Mesenchymal stem cell (in vitro differentiated cells and primary cell): ENCODE data around the gene IP6K3.

Experiments
- DNase-seq: peaks from one replicate; pipeline ENCODE4 v3.0.0-alpha.2; 2013
- H2AFZ ChIP-seq: one replicate; pipeline ENCODE4 v1.6.1; 2013; ENCODE audit warnings: low read depth, mild to moderate bottlenecking, control low read depth, inconsistent platforms, low read length, moderate library complexity
- H2AK5ac ChIP-seq: 2 replicates; pipeline ENCODE4 v1.6.1; 2013; ENCODE audit warnings: low read length, moderate library complexity, mild to moderate bottlenecking, inconsistent platforms; ENCODE audit not compliant: severe bottlenecking
- H2BK120ac ChIP-seq: one replicate; pipeline ENCODE4 v1.6.1; 2013; ENCODE audit warnings: low read depth, mild to moderate bottlenecking, inconsistent platforms, low read length, moderate library complexity
- H2BK12ac ChIP-seq, 2 experiments: one replicate each; pipeline ENCODE4 v1.6.1; 2013; ENCODE audit warnings: inconsistent platforms in 2 of 2, low read length in 2 of 2, mild to moderate bottlenecking in 2 of 2, moderate library complexity in 2 of 2, control low read depth in 1 of 2
- H2BK15ac ChIP-seq: one replicate; pipeline ENCODE4 v1.6.1; 2013; ENCODE audit warnings: mild to moderate bottlenecking, low read depth, inconsistent platforms; ENCODE audit not compliant: poor library complexity, severe bottlenecking
- H2BK5ac ChIP-seq: 2 replicates; pipeline ENCODE4 v1.6.1; 2013; ENCODE audit warnings: low read depth, mild to moderate bottlenecking, low read length, control low read depth, inconsistent platforms; ENCODE audit not compliant: poor library complexity, severe bottlenecking
- H3K14ac ChIP-seq, 2 experiments: one replicate each; pipeline ENCODE4 v1.6.1; 2013; ENCODE audit warnings: inconsistent platforms in 2 of 2, low read length in 2 of 2, control low read depth in 1 of 2, mild to moderate bottlenecking in 1 of 2, moderate library complexity in 1 of 2
- H3K18ac ChIP-seq, 2 experiments: one replicate each; pipeline ENCODE4 v1.6.1; 2013; ENCODE audit warnings: inconsistent platforms in 2 of 2, low read length in 2 of 2, control low read depth in 1 of 2, low read depth in 1 of 2, mild to moderate bottlenecking in 1 of 2
- H3K23ac ChIP-seq, 2 experiments: one replicate each; pipeline ENCODE4 v1.6.1; 2013; ENCODE audit warnings: inconsistent platforms in 2 of 2, low read length in 2 of 2, mild to moderate bottlenecking in 2 of 2, moderate library complexity in 2 of 2, control low read depth in 1 of 2
- H3K27ac ChIP-seq: 2 replicates; pipeline ENCODE4 v1.5.1; 2013; ENCODE audit warnings: mild to moderate bottlenecking, moderate library complexity, low read length, control low read depth, inconsistent platforms; ENCODE audit not compliant: poor library complexity, severe bottlenecking
- H3K27me3 ChIP-seq, 2 experiments: 2 replicates each; pipeline versions ENCODE4 v1.6.1 to v1.7.0; 2013; ENCODE audit warnings: low read length in 2 of 2, mild to moderate bottlenecking in 2 of 2, moderate library complexity in 2 of 2, control low read depth in 1 of 2, inconsistent platforms in 1 of 2; ENCODE audit not compliant: control insufficient read depth in 1 of 2, insufficient read depth in 1 of 2
- H3K36me3 ChIP-seq, 2 experiments: 2 replicates each; pipeline versions ENCODE4 v1.6.1 to v1.7.0; 2013; ENCODE audit warnings: low read length in 2 of 2, control low read depth in 1 of 2, inconsistent platforms in 1 of 2, low read depth in 1 of 2, mild to moderate bottlenecking in 1 of 2; ENCODE audit not compliant: insufficient read depth in 2 of 2, control insufficient read depth in 1 of 2
- H3K4ac ChIP-seq, 2 experiments: one replicate each; pipeline ENCODE4 v1.6.1; 2013; ENCODE audit warnings: inconsistent platforms in 2 of 2, low read length in 2 of 2, mild to moderate bottlenecking in 2 of 2, moderate library complexity in 2 of 2, control low read depth in 1 of 2, low read depth in 1 of 2
- H3K4me1 ChIP-seq: 2 replicates; pipeline ENCODE4 v1.6.1; 2013; ENCODE audit warnings: low read depth, low read length, control low read depth; ENCODE audit not compliant: control insufficient read depth, insufficient read depth
- H3K4me2 ChIP-seq: 2 replicates; pipeline ENCODE4 v1.6.1; 2013; ENCODE audit warnings: low read length, mild to moderate bottlenecking, inconsistent platforms; ENCODE audit not compliant: poor library complexity, severe bottlenecking
- H3K4me3 ChIP-seq, 2 experiments: 2 replicates each; pipeline versions ENCODE4 v1.5.1 to v1.7.0; 2013; ENCODE audit warnings: low read length in 2 of 2, mild to moderate bottlenecking in 2 of 2, control low read depth in 1 of 2, low read depth in 1 of 2; ENCODE audit not compliant: insufficient read depth in 1 of 2
- H3K79me1 ChIP-seq: replicated peaks from 2 replicates; pipeline ENCODE4 v1.6.1; 2013; ENCODE audit warnings: mild to moderate bottlenecking, control low read depth, low read length, inconsistent platforms; ENCODE audit not compliant: poor library complexity, severe bottlenecking
- H3K9ac ChIP-seq: 2 replicates; pipeline ENCODE4 v1.7.0; 2013; ENCODE audit warnings: mild to moderate bottlenecking, low read length, moderate library complexity
- H3K9me3 ChIP-seq: 2 replicates; pipeline ENCODE4 v1.7.0; 2013; ENCODE audit warnings: mild to moderate bottlenecking, low read length; ENCODE audit not compliant: control insufficient read depth
- H4K8ac ChIP-seq: one replicate; pipeline ENCODE4 v1.6.1; 2013; ENCODE audit warnings: inconsistent platforms, mild to moderate bottlenecking, low read length, moderate library complexity
- H4K91ac ChIP-seq: one replicate; pipeline ENCODE4 v1.6.1; 2013; ENCODE audit warnings: mild to moderate bottlenecking, low read length, inconsistent platforms
- WGBS: methylation state at CpG from one replicate; pipeline ENCODE4 v1.1.7; 2013; ENCODE audit warnings: mixed read lengths; 5-methylcytosine and 5-hydroxymethylcytosine counted together

IP6K3 gene

GRCh38 chr6:33737267-33738026 lies 9.3 kb downstream of the IP6K3 start:
- Histone ChIP-seq H3K27me3 (peaks cover 0 to 35% of the 10 kb centered on the region in 2 experiments), H3K9me3 (no peaks in the 10 kb centered on the region), H3K27ac (no peak overlapping the region), H3K18ac (no peak overlapping the region), H2BK5ac (no peak overlapping the region), H3K14ac (no peak overlapping the region), H3K79me1 (peaks cover 23% of the 10 kb centered on the region), H3K9ac (no peak overlapping the region), H3K36me3 (peaks cover 0 to 76% of the 10 kb centered on the region in 2 experiments), H4K91ac (no peak overlapping the region), H3K4me1 (peaks cover 14% of the 10 kb centered on the region), H2AK5ac (no peak overlapping the region), H3K4ac (no peak overlapping the region), H3K4me3 (no peak overlapping the region), H3K4me2 (no peak overlapping the region), H2BK12ac (no peak overlapping the region), H3K23ac (no peak overlapping the region), H2BK15ac (peak overlapping the region; percentile 4), H2BK120ac (no peak overlapping the region), H4K8ac (no peak overlapping the region), H2AFZ (no peak overlapping the region)
- 92% methylated on average over 14 of the region's 15 CpGs for WGBS
- no peak for DNase-seq

- no peak overlapping the region for H3K27ac ChIP-seq
- H3K36me3 ChIP-seq, result peaks cover 0 to 84% of the 10 kb centered on the region in 2 experiments
- no peak overlapping the region for H2AK5ac ChIP-seq
- H2BK120ac ChIP-seq, result no peak overlapping the region
- H4K8ac ChIP-seq, result no peak overlapping the region
- no peak overlapping the region for H2AFZ ChIP-seq
- no peak overlapping the region for H3K4ac ChIP-seq
- H3K27me3 ChIP-seq, result peaks cover 0 to 33% of the 10 kb centered on the region in 2 experiments
- H3K79me1 ChIP-seq, result peaks cover 15% of the 10 kb centered on the region
- no peak overlapping the region for H2BK5ac ChIP-seq
- H4K91ac ChIP-seq, result no peak overlapping the region
- no peak overlapping the region for H2BK15ac ChIP-seq
- WGBS, result 91% methylated on average over 18 of the region's 18 CpGs
- no peak overlapping the region for H3K23ac ChIP-seq
- H2BK12ac ChIP-seq, result no peak overlapping the region
- no peak for DNase-seq
- H3K4me2 ChIP-seq, result no peak overlapping the region
- H3K14ac ChIP-seq, result no peak overlapping the region
- no peak overlapping the region for H3K18ac ChIP-seq
- no peak overlapping the region for H3K4me3 ChIP-seq
- H3K9ac ChIP-seq, result no peak overlapping the region
- H3K4me1 ChIP-seq, result peaks cover 21% of the 10 kb centered on the region
- H3K9me3 ChIP-seq, result no peaks in the 10 kb centered on the region
Measured at GRCh38 chr6:33735216-33735615, 11.5 kb downstream of the IP6K3 start.

- Histone ChIP-seq H2BK15ac (no peak overlapping the region), H3K4ac (no peak overlapping the region), H3K79me1 (peaks cover 7% of the 10 kb centered on the region), H2AFZ (no peak overlapping the region), H2BK120ac (no peak overlapping the region), H2BK12ac (no peak overlapping the region), H2BK5ac (no peak overlapping the region), H3K23ac (no peak overlapping the region), H3K4me2 (no peak overlapping the region), H3K4me1 (peaks cover 20% of the 10 kb centered on the region), H3K4me3 (no peak overlapping the region), H3K27me3 (peaks cover 0 to 33% of the 10 kb centered on the region in 2 experiments), H3K18ac (no peak overlapping the region), H4K91ac (no peak overlapping the region), H3K9me3 (no peaks in the 10 kb centered on the region), H3K27ac (no peak overlapping the region), H2AK5ac (no peak overlapping the region), H4K8ac (no peak overlapping the region), H3K14ac (no peak overlapping the region), H3K9ac (no peak overlapping the region), H3K36me3 (peaks cover 0 to 76% of the 10 kb centered on the region in 2 experiments)
- DNase-seq, result no peak
- 96% methylated on average over 8 of the region's 8 CpGs for WGBS
Measured at GRCh38 chr6:33733709-33734007, 13.0 kb downstream of the IP6K3 start.

- H3K14ac ChIP-seq, result no peak overlapping the region
- H4K8ac ChIP-seq, result no peak overlapping the region
- no peaks in the 10 kb centered on the region for H3K9me3 ChIP-seq
- peaks cover 22% of the 10 kb centered on the region for H3K4me1 ChIP-seq
- peaks cover 7% of the 10 kb centered on the region for H3K79me1 ChIP-seq
- H2BK15ac ChIP-seq, result no peak overlapping the region
- H3K4me2 ChIP-seq, result no peak overlapping the region
- H2AFZ ChIP-seq, result no peak overlapping the region
- H3K18ac ChIP-seq, result no peak overlapping the region
- 82% methylated on average over 12 of the region's 13 CpGs for WGBS
- no peak overlapping the region for H3K23ac ChIP-seq
- no peak overlapping the region for H2BK120ac ChIP-seq
- no peak overlapping the region for H2BK5ac ChIP-seq
- DNase-seq, result no peak
- H2BK12ac ChIP-seq, result no peak overlapping the region
- H3K36me3 ChIP-seq, result peaks cover 0 to 76% of the 10 kb centered on the region in 2 experiments
- no peak overlapping the region for H3K27ac ChIP-seq
- no peak overlapping the region for H2AK5ac ChIP-seq
- no peak overlapping the region for H4K91ac ChIP-seq
- H3K9ac ChIP-seq, result no peak overlapping the region
- no peak overlapping the region for H3K4ac ChIP-seq
- H3K4me3 ChIP-seq, result no peak overlapping the region
- H3K27me3 ChIP-seq, result peaks cover 3 to 33% of the 10 kb centered on the region in 2 experiments
Measured at GRCh38 chr6:33732817-33733708, 13.6 kb downstream of the IP6K3 start.
